Upper lobe of left lung (tissue), 4 donors: Measurements from ENCODE around the gene PTGES3L.

Experiments used
- CTCF ChIP-seq, 6 experiments: fragments of 450-650 bp in 4 of 6; fragments of 200-600 bp in 2 of 6; sonication (generic) in 2 of 6; IDR thresholded peaks; one replicate each; pipeline ENCODE4 v1.5.1; 2016 to 2019; ENCODE audit warnings: antibody characterized with exemption in 6 of 6
- EP300 ChIP-seq, 4 donors: sonication (generic); formaldehyde crosslinking; IDR thresholded peaks; one replicate each; pipeline ENCODE4 v1.5.1; 2017; ENCODE audit warnings: antibody characterized with exemption in 4 of 4, control low read depth in 2 of 4
- POLR2A ChIP-seq, 4 donors: fragments of 450-650 bp; IDR thresholded peaks; one replicate each; pipeline ENCODE4 v1.5.1; 2016 to 2017; ENCODE audit warnings: antibody characterized with exemption in 4 of 4, mild to moderate bottlenecking in 2 of 4

DNA sequence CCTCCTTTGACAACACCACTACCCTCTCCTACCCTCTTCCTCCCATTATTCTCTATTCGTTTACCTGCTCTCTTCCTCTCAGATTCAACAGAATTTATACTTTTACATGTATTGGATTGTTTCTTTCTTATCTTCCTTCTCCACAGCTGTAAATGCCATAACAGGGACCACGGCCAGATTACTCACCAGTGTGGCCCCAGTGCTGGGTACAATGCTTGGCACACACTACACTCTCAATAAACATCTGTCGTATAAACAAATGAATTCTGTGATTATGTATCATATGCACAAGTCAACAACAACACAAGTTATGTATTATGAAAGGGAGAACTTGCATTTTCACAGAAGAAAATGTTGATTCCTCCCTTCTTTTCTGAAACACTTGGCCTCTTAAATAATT, 35.7 kb downstream of the PTGES3L start:
- no peak for TF ChIP-seq EP300 (IDR thresholded peaks at IDR 0.05)
- no peak for TF ChIP-seq CTCF (IDR thresholded peaks at IDR 0.05)
- TF ChIP-seq POLR2A (IDR thresholded peaks at IDR 0.05) = no peak
